HG03439 (cell line): ENCODE results near the gene MTCL3.
A peak's percentile ranks its signal among the peaks of the same experiment; 100 is the strongest.

Source experiments
- ATAC-seq: cut with Tn5 transposase; IDR thresholded peaks from one replicate; pipeline ENCODE4 v1.9.1; 2021; ENCODE audit warnings: mild to moderate bottlenecking, moderate library complexity; ENCODE audit not compliant: unreplicated experiment

MTCL3 gene

GRCh38 chr6:127518710-127519468 is at the start of gene MTCL3:
TSS of gene MTCL3 (minus strand) at chr6:127519335.
- no peak for ATAC-seq

- ATAC-seq = no peak
Observed at GRCh38 chr6:127567476-127567875, 48.3 kb upstream of the MTCL3 start.

GRCh38 chr6:127566651-127567050 is 47.5 kb upstream of the MTCL3 start:
- ATAC-seq = no peak

GRCh38 chr6:127566119-127566518 is 47.0 kb upstream of the MTCL3 start:
- no peak for ATAC-seq

DNA sequence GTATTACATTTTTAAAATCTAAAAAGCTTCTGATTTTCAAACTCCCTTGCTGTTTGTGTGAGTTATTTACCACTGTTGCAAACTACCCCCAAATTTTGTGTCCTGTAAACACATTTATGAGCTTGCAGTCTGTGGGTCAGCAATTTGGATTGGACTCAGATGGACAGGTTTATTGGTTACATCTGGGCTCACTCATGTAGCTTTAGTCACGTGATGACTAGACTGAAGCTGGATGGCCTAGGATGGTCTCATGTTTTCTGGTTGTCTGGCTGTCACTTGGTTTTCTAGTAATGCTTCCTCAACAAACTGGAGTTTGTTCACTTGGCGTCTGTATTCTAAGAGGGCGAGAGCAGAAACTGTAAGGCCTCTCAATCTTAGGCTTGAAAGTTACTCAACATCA is 45.6 kb upstream of the MTCL3 start:
- ATAC-seq = no peak

DNA sequence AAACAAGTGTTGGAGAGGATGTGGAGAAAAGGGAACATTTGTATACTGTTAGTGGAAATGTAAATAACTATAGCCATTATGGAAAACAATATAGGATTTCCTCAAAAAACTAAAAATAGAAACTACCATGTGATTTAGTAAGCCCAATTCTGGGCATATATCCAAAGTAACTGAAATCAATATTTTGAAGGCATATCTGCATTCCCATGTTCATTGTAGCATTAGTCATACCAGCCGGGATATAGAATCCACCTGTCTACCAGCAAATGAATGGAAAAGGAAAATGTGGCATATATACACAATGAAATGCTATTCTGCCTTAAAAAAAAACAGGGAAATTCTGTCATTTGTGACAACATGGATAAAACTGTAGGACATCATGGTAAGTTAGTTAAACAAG is 42.5 kb upstream of the MTCL3 start:
- ATAC-seq = no peak

DNA sequence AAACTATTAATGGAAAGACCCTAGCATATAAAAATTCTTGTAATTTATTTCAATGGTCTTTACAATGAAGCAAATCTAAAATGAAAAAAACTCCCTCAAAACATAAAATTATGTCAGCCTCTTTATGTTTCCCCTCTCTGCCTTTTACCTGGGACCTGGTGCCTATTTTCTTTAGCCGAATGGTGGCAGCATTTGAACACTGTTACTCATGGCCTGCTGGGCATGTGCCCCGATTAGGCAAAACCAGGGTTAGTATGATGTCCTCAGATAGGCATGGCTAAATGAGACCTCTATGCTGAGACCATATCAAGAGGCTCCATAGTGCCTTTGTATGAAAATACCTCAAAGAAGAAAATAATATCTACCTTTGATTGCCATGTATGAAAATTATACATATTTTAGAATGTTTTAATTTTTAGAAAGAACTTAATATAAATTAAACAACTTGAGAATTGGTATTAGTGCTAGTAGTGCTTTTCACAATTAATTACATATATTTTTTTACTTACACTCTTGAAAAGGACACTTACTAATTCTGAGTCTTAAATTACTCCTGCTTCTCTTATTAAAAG is 35.4 kb upstream of the MTCL3 start:
- peak; percentile 70 for ATAC-seq

DNA sequence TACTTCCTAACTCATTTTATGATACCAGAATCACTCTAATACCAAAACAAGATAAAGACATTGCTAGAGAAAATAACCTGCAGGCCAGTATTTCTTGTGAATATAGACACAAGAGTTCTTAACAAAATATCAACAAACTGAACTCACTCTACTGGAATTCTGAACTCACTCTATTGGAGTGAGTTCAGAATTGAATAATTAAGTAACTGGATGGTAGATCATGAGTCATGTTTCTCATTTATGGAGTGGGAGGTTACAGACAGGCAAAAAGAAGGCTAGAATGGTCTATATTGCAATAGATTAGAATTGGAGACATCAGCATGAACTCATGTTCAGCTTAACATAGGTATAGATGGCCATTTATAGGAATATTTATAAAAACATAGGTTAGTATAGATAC is 31.3 kb upstream of the MTCL3 start:
- no peak for ATAC-seq

DNA sequence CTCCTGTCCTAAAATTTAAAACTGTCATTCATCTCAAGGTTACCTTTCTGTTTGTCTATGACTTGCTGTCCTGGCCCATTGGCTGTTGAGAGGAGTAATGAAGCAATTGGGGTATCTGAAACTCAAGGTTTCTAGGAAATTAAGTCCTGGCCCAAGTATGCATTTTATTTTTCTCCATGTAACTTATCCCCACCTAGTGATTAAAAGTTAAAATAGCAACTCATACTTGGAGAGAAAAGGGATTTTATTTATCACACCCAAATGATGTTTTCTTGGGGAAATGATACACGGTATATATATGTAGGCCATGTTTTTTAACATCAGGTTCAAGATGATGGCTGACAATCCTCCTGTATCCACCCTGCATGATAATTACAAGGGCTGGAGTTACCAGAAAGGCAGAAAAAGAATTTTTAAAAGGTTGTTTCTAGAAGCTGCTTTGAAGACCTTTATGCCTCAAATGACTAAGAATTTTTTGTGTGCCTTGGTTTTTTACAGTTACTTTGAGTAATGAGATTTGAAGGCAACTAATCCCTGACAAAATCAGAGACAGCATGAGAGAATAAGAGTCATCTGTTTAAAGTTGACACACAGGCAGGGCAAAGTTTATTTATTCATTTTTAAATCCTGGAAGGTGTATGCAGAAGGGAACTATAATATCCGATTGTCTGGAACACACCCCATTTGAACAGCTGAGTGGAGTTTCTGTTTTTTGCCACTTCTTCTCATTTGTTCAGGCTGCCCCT is 28.9 kb upstream of the MTCL3 start:
- ATAC-seq = no peak

DNA sequence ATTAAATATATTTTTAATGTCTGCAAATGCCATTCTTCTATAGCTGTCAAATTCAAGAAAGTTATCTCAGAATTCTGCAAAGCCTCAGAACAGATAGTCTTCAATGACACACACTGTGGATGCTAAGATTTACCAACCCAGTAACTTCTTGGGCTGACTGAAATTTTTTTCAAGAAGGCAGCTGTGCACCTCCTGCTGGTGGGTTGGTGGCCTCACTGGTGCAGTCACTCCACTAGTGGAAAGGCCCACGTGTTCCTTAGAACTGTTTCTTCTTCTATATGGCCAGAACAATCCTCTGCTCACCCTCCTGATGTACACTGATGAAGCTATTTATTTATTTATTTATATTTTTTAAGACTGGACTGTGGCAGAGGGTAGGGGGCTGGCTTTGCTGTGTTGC is 28.1 kb upstream of the MTCL3 start:
- no peak for ATAC-seq

- no peak for ATAC-seq
Observed at GRCh38 chr6:127539272-127539671, 20.1 kb upstream of the MTCL3 start.

GRCh38 chr6:127538750-127539264 is 19.7 kb upstream of the MTCL3 start:
- ATAC-seq = no peak

DNA sequence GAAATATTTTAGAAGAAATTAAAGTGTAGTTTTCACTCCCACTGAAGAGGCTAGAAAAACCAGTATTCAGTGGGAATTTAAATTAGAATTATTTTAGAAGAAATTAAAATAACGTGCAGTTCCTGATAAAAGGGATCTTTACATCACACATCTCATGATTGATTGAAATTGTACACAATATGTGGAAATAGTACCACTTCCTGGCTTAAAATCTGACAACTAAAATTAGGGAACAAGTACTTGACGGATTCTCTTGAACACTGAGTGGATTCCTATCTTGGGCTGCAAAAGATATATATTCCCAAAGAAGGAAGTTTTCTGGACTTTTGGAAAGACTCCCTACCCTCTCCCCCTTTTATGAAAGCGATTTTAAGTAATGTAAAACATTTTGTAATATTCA is 14.6 kb upstream of the MTCL3 start:
- ATAC-seq = no peak

- ATAC-seq = no peak
Observed at GRCh38 chr6:127533011-127533410, 13.9 kb upstream of the MTCL3 start.

DNA sequence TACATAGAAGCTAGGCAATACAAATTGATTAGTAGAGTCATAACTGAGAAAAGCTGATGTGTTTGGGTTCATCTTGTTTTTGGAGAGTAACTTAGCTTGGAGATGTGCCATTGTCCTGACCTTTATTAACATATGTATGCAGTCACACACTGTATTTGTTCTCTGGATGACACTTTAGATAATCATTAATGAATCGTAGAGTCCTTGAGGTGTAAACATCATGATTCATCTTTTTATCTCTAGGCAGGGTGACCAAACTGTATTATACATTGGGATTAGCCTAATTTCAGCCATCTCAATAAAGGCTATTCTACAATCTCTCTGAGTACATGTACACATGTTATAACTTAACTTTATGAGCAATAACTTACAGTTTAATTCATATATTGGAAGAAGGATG is 3.6 kb upstream of the MTCL3 start:
- no peak for ATAC-seq

GRCh38 chr6:127520066-127520465 is 931 bp upstream of the MTCL3 start:
- ATAC-seq = no peak

DNA sequence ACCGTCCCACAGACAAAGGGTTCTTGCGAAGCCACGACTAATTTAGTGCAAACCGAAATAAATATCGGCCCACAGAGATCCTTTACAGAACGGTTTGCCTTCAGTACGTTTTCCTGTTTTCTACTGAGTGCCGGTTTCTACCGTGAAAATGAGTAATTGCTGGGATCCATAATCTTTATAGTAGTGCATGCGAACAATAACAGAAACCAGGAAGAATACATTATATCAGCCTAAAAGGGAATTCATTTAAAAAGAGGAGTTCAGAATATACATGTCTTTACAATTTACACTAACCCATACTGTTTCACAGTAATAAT is 292 bp upstream of the MTCL3 start:
- ATAC-seq = no peak

DNA sequence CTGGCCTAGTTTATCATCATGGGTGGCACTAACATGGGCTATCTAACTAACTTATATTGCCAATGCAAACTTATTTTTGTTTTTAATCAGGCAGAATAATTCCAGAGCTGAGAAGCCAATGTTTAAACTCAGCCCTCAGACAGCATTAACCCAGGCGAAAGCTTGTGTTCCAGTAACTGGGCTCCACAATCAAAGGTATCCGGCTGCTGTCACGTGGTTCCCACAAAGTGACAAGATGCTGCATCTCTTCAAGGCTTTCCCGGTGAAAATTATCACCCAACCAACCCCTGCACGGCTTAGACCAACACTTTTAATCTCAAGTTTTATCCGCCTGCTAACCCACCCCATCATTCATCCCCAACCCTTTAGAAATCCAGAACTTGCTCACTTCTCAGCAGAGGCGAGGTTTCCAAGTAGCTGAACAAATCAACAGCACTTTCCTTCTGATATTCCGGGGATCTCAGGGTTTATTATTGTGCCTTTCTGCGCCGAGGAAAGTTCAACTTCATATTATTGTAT is 885 bp downstream of the MTCL3 start:
- no peak for ATAC-seq

DNA sequence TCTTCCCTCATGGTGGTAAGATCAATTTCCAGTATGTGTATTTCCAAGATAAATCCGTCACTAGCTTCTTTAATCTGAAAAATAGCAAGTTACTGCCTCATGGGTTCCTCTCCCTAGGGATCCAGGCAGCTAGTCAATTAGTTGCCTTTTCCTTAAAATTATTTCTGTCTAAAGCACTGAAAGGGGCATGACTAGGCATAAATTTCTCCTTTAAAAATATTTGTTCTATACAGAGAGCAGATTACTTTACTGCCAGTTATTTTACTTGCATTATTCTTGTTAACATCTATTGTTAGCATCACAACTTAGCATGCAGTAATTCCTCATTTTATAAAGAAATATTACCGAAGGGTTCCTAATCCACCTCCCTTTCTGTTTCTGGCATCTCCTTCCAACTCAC is 1.4 kb downstream of the MTCL3 start:
- no peak for ATAC-seq

- peak; percentile 79 for ATAC-seq
Observed at GRCh38 chr6:127516662-127517273, 2.4 kb downstream of the MTCL3 start.
